Neural cell (in vitro differentiated cells): Measurements from ENCODE around the gene EFEMP2.

Source experiments
- EP300 ChIP-seq: fragments of 450-650 bp; conservative IDR thresholded peaks from 2 replicates; pipeline ENCODE4 v1.6.1; 2014; ENCODE audit warnings: antibody characterized with exemption, mild to moderate bottlenecking, moderate library complexity; ENCODE audit not compliant: poor library complexity, severe bottlenecking
- EZH2 ChIP-seq: fragments of 200-600, 300-800 bp; shearing (Covaris generic), sonication (generic); IDR thresholded peaks from 2 replicates; pipeline ENCODE4 v1.6.1; 2014; ENCODE audit warnings: antibody characterized with exemption, low read length, borderline replicate concordance, mild to moderate bottlenecking; ENCODE audit not compliant: insufficient read depth, poor library complexity, severe bottlenecking
- POLR2AphosphoS5 ChIP-seq: IDR thresholded peaks from 2 replicates; pipeline ENCODE4 v1.6.1; 2012
- RAD21 ChIP-seq: fragments of 450-650 bp; conservative IDR thresholded peaks from 2 replicates; pipeline ENCODE4 v1.6.1; 2014; ENCODE audit warnings: antibody characterized with exemption, mild to moderate bottlenecking, moderate library complexity
- TAF1 ChIP-seq: IDR thresholded peaks from 2 replicates; pipeline ENCODE4 v1.6.1; 2012; ENCODE audit warnings: low read depth
- TF ChIP-seq, protein P1 (sequence below): fragments of 450-650 bp; IDR thresholded peaks from 2 replicates; pipeline ENCODE4 v1.5.1; 2014; ENCODE audit warnings: antibody characterized with exemption, mild to moderate bottlenecking, moderate library complexity; ENCODE audit not compliant: poor library complexity, severe bottlenecking
- TF ChIP-seq, protein P2 (sequence below): IDR thresholded peaks from 2 replicates; pipeline ENCODE4 v1.6.1; 2012; ENCODE audit warnings: borderline replicate concordance

DNA sequence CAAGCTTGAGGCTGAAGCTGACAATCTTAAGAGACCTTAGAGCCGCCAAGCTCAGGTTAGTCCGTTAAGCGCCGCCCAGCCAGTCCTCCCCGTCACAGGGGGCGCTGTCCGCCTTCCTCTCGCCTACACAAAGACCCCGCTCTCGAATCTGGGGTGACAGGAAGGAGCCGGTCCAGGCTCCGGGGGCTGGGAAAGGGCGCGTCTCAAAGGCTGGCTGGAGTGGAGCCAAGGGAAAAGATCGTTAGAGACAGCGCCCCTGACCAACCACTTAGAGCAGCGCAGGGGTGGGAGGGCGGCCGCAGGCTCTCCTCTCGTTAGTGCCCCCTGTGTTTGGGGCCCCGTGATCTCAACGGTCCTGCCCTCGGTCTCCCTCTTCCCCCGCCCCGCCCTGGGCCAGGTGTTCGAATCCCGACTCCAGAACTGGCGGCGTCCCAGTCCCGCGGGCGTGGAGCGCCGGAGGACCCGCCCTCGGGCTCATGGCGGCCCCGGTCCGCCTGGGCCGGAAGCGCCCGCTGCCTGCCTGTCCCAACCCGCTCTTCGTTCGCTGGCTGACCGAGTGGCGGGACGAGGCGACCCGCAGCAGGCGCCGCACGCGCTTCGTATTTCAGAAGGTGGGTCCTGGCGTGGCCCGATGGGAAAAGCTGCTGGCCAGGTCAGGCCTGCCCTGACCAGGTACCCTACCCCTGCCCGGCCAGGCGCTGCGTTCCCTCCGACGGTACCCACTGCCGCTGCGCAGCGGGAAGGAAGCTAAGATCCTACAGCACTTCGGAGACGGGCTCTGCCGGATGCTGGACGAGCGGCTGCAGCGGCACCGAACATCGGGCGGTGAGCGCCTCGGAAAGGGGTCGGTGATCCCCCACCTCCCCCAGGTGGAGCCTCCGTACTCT lies 12.1 kb downstream of the EFEMP2 start, which contains the start of gene MUS81:
- no peak for TF ChIP-seq EZH2
- TF ChIP-seq, protein P1, sequence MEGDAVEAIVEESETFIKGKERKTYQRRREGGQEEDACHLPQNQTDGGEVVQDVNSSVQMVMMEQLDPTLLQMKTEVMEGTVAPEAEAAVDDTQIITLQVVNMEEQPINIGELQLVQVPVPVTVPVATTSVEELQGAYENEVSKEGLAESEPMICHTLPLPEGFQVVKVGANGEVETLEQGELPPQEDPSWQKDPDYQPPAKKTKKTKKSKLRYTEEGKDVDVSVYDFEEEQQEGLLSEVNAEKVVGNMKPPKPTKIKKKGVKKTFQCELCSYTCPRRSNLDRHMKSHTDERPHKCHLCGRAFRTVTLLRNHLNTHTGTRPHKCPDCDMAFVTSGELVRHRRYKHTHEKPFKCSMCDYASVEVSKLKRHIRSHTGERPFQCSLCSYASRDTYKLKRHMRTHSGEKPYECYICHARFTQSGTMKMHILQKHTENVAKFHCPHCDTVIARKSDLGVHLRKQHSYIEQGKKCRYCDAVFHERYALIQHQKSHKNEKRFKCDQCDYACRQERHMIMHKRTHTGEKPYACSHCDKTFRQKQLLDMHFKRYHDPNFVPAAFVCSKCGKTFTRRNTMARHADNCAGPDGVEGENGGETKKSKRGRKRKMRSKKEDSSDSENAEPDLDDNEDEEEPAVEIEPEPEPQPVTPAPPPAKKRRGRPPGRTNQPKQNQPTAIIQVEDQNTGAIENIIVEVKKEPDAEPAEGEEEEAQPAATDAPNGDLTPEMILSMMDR, result peak; percentile 98
- peak; percentile 34 for TF ChIP-seq EP300
- no peak for TF ChIP-seq RAD21
- TF ChIP-seq, protein P2, sequence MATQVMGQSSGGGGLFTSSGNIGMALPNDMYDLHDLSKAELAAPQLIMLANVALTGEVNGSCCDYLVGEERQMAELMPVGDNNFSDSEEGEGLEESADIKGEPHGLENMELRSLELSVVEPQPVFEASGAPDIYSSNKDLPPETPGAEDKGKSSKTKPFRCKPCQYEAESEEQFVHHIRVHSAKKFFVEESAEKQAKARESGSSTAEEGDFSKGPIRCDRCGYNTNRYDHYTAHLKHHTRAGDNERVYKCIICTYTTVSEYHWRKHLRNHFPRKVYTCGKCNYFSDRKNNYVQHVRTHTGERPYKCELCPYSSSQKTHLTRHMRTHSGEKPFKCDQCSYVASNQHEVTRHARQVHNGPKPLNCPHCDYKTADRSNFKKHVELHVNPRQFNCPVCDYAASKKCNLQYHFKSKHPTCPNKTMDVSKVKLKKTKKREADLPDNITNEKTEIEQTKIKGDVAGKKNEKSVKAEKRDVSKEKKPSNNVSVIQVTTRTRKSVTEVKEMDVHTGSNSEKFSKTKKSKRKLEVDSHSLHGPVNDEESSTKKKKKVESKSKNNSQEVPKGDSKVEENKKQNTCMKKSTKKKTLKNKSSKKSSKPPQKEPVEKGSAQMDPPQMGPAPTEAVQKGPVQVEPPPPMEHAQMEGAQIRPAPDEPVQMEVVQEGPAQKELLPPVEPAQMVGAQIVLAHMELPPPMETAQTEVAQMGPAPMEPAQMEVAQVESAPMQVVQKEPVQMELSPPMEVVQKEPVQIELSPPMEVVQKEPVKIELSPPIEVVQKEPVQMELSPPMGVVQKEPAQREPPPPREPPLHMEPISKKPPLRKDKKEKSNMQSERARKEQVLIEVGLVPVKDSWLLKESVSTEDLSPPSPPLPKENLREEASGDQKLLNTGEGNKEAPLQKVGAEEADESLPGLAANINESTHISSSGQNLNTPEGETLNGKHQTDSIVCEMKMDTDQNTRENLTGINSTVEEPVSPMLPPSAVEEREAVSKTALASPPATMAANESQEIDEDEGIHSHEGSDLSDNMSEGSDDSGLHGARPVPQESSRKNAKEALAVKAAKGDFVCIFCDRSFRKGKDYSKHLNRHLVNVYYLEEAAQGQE, result peak; percentile 73
- TF ChIP-seq TAF1, result peak; percentile 92
- TF ChIP-seq POLR2AphosphoS5, result peak; percentile 95
